ENCODE data around the gene DNASE2B.
"Not testable (repeated sequence)": the region's sequence is repeated elsewhere in the genome, so short reads cannot be mapped to it uniquely, and the experiment has no call there.

DNASE2B gene

GRCh38 chr1:84442747-84443646 lies 44.7 kb downstream of the DNASE2B start:
- not testable (repeated sequence) for DNase-seq

DNA sequence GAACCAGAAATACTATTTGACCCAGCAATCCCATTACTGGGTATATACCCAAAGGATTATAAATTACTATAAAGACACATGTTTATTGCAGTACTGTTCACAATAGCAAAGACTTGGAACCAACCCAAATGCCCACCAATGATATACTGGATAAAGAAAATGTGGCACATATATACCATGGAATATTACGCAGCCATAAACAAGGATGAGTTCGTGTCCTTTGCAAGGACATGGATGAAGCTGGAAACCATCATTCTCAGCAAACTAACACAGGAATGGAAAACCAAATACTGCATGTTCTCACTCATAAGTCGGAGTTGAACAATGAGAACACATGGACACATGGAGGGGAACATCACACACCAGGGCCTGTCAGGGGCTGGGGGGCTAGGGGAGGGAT lies 50.4 kb downstream of the DNASE2B start:
- not testable (repeated sequence) for DNase-seq

DNA sequence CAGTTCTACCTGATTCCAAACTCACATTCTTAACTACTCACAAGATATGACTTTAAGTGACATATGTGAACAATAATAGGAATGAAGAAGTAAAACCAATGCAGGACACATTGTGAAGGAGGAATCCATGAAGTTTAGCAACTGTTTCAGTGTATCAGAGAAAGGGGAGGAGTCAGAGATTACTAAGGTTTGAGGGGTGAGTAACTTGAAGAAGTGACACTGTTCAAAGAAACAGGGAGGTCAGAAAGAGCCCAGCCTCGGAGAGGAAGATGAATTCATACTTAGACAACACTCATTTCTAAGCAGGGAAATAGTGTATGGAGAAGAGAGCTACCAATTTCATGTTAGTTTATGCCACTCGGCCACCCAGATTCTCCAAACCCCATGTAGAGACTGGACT lies 52.6 kb downstream of the DNASE2B start:
- DNase-seq: no peak

DNA sequence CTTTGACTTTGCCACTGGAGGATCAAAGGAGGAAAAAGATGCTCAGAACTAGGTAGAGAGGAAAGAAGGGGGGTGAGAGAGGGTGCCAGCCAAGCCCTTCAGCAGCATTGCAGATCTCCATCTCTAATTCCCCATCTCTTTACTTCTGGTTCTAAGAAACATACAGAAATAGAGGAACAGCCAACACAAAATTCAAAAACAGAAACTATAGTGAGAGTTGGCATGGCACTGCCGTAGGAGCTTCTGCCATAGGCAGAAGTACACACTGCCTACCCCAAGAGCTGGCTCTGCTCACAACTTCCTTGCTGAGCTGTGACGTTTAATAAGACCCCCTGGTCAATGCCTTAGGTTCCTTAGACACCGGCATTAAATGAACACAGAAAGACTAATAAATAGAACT lies 54.2 kb downstream of the DNASE2B start:
- no peak for DNase-seq

DNA sequence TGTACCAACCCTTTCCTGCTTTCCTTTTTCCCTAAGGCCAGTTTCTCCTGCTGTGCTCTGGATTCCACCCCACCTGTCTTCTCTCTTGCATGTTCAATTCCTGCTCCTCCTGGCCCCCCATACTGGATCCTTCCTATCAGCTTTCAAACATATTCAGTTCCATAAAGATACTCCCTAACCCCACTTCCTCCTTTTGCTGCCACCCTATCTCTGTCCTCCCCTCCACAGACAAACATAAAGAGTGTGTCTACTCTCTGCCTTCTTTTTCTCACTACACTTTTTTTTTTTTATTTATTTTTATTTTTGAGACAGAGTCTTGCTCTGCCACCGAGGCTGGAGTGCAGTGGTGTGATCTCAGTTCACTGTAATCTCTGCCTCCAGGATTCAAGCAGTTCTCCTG lies 63.8 kb downstream of the DNASE2B start:
- no peak for DNase-seq

All from amygdala (tissue), 56 donors.